Cerebellar nuclear complex (tissue), 1 donor: ENCODE measurements around the gene ESYT3.
"Not testable (repeated sequence)": the region's sequence is repeated elsewhere in the genome, so short reads cannot be mapped to it uniquely, and the experiment has no call there.

Experiments
- DNase-seq, 2 experiments: peaks; one replicate each; lab custom pipeline; 2025; lab: John Stamatoyannopoulos, UW

ESYT3 gene

GRCh38 chr3:138412821-138413551 lies 21.4 kb upstream of the ESYT3 start:
- no peak for DNase-seq

- not testable (repeated sequence) for DNase-seq
Measured at GRCh38 chr3:138416236-138416635, 18.2 kb upstream of the ESYT3 start.

DNA sequence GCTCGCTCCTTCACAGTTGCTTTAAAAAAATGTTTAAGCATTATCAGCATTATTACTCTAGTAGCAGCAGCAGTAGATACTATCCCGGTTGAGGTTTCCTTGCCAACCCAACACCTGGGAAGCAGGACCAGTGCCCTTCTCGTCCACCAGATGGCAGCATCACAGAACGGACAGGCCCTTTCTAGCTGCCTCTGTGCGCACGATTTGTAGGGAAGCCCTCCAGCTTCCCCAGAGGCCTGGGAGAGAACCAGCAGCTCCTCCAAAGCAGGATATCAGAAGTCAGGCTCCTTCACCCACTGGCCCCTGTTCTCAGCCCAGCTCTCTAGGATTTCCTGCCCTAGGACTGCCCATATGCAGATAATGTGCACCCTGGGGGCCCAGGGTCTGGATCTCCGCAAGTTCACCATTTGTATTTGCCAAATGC lies 16.8 kb upstream of the ESYT3 start:
- DNase-seq = peak in 1 of 2 experiments; percentile 46

DNA sequence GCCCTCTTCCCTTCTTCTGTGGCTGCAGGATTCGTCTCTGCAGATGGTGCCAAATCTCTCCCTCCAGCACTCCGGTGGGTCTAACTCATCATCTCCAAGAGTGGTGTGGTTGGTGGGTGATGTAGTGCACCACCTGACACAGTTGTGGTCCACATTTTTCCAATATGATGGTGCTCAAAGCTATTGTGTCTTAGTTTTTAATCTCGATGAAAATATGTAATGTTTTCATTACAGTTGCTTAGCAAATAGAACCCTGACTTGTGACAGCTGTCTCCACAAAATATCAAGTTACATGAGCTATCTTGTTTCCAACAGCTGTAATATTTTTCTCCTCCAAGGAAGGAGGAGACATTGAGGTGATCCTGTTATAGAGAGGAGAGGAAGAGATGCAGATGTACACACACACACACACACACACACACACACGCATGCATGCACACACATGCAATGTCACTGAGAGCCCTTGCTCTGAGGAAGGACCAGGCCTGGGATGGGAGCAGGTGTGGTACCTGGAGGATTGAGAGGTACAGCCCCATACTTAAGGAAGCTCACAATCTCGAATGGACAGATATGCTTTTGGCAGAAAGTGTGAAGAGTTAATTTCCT lies 15.7 kb upstream of the ESYT3 start:
- no peak for DNase-seq

DNA sequence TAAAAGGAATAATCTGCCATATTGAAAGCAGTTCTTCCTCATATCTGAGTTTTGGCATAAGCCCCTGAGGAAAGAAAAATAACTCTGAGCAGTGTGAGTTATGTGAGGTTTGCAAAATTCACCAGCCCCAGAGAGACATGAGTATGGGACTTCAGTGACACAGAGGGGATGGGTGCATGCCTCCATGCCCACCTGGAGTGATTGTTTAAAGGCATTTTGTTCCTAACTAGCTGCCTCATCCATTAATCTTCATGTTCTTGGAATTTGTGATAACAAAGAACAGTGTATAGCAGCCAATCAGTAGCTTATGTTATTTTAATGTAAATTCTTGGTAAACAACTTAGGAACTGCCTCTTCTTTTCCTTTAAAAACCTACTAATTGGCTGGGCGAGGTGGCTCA lies 11.1 kb upstream of the ESYT3 start:
- no peak for DNase-seq

DNA sequence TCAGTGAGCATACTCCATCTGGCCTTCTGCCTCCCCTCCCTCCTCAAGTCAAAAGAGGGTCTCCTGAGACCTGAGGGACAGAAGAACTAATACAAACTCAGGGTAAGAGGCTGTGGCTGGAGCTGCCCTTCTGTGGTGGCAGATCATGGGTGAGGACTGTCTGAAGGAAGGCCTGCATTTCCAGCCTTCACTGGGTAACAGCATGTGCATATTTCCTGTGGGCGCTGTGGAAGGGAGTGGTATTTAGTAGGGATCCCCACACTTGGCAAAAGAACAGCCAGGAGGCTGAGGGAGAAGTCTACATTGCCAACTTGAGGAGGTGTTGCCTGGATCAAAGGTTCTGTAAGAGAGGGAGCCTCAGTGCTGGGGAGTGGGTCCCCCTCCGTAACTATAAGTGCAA lies 10.1 kb upstream of the ESYT3 start:
- no peak for DNase-seq

DNA sequence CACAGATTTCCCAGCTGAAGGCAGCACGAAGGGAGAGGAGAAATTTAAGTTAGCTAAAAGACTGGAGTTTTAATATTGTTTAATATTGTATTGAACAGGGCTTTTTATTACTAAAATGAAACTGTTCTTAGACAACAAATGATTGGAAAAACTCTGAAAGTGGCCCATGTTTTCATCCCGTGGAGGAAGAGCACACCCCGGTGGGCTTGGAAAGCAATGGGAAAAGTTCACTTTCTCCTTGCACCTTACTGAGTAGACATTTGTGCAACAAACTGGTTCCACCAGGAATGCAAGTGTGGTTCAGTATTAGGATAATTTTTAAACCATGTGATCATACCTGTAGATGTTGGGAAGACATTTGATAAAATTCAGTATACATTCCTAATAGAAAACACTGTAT lies 8.2 kb upstream of the ESYT3 start:
- DNase-seq = no peak

DNA sequence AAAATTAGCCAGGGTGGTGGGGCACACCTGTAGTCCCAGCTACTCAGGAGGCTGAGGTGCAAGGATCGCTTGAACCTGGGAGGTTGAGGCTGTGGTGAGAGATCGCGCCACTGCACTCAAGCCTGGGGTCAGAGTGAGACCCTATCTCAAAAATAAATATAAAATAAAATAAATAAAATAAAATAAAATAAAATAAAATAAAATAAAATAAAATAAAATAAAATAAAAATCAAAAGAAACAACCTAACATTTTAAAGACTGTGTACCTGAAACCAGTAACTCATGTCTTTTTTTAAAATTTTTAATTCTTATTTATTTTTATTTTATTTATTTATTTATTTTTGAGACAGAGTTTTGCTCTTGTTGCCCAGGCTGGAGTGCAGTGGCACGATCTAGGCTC lies 7.7 kb upstream of the ESYT3 start:
- not testable (repeated sequence) for DNase-seq

DNA sequence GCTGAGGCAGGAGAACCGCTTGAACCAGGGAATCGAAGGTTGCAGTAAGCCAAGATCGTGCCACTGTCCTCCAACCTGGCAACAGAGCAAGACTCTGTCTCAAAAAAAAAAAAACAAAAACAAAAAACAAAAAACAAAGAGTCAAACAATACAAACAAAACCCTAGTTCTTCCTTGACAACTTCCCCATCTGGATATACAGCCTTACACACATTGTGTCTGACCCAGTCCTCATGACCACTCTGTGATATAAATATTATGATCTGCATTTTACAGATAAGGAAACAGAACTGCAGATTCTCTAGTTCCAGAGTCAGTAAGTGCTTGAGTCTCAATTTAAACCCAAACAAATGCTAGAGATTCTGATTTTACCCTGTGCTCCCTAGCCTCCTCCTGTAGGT lies 4.8 kb upstream of the ESYT3 start:
- no peak for DNase-seq

DNA sequence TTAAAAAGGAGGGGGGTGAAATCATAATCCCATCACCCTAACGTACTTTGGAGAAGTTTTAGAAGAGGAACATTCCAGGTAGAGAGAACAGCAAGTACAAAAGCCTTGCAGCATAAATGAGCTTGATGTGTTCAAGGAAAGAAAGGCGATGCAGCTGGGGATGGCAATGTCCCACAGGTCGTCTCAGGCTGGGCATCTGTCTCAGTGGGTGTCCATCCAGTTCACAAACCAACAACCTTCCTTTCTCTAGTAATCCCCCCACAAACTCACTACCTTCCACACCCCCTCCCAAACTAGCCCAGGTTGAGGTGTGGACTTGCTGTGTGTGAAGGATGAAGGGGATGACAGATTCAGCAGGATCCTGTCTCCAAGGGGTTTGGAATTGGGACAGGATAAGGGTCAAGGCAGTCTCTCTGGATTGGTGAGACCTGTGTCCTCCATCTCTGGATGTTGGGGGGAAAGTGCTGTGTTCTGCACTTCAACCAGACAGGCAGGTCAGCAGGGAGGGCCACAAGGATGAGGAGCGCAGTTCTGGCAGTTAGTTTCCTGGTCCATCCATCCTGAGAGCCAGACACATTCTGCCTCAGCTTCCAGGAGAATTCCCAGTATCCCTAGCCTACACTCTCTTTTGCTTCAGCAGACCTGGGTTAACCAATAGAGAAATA lies 1.7 kb upstream of the ESYT3 start:
- no peak for DNase-seq

DNA sequence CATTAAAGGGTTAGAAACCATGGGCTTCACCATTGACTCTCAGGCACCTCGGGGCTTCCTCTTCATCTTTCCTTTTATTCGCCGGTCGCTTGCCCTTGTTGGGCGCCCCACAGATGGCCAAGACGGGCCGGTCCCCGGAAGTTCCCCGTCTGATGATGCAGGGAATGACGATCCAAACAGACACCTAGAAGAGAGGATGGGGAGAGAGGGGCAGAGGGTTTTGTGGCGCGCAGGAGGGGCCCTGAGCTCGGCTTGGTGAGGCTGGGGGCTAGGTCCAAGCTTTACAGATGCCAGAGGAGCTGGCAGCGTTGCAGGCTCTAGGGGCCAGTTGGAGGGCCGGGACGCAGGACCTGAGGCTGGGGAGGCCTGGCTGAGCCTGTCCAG lies 532 bp upstream of the ESYT3 start:
- DNase-seq = no peak

- no peak for DNase-seq
Measured at GRCh38 chr3:138434875-138435772, 708 bp downstream of the ESYT3 start.

- DNase-seq = no peak
Measured at GRCh38 chr3:138435840-138436239, 1.4 kb downstream of the ESYT3 start.

- DNase-seq = no peak
Measured at GRCh38 chr3:138437281-138437680, 2.9 kb downstream of the ESYT3 start.

DNA sequence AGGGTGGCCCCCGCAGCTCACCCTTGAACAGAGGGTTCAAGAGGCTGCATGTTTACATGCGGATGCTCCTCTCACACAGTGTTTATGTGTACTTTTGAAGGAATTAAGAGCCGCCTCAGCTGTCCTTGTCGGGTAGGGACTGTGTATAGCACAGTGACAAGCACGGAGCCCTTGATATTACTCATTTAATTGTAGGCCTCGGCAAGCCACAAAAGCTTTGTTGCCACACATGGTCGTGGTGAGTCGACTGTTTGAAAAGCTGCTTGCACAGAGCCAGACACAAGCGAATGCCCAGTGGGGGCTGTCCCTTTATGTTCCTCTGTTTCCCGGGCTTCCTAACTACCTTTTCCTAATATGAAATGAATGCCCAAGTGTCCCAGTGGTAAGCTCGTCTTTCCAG lies 4.5 kb downstream of the ESYT3 start:
- DNase-seq = no peak

DNA sequence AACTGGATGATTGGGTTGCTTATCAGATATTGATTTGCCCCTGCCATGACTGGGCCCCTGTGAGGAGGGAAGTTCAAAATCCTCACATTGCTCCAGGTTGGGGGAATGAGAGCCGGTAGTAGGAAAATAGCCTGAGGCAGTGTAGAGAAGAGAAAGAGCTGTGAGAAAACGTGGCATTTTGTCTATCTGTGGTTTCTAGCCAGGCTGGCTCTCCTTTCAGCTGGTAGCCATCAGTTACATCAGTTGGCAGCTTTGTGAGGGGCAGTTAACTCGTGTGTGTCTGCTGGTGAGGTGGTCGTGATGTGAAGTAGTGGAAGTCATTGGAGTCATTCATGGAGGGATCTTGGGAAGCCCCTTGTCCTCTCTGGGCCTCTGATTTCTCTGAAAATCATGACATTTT lies 5.2 kb downstream of the ESYT3 start:
- DNase-seq = no peak

GRCh38 chr3:138440121-138440521 lies 5.7 kb downstream of the ESYT3 start:
- no peak for DNase-seq

DNA sequence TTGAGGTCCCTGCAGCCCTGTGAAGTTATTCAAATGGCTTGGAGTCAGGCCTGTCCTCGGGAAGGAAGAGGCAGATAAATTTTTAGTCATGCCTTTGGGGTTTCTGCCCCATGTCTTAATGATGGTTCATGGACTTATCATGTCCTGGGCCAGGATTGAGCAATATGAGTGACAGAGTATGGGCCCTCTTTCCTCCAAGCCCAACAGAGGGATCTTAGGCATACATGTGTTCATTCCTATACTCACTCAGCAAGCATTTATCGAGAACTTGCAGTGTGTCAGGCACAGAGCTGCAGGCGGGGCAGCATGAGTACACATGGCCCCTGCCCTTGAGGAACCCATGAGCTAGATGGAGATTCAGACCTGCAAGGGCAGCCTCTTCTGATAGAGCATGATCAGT lies 6.2 kb downstream of the ESYT3 start:
- DNase-seq = no peak

- no peak for DNase-seq
Measured at GRCh38 chr3:138441256-138441655, 6.8 kb downstream of the ESYT3 start.

GRCh38 chr3:138441742-138442141 lies 7.3 kb downstream of the ESYT3 start:
- DNase-seq = no peak

DNA sequence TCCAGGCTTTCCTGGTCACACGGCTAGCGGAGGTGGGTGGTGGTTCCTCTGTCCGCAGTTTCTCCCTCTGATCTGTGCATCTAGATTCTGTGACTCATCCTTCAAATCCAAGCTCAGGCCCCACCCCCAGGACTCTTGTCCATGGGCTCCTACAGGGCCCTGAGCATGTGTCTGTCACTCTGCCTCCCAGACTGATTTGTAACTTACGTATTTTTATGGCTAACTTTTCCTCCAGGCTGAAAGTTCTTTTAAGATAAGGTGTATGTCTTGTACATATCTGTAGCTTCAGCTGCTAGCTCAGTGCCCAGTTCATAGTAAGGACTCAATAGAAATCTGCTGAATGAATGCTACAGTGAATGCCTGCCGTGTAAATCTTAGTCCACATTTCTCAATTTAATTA lies 8.0 kb downstream of the ESYT3 start:
- no peak for DNase-seq

GRCh38 chr3:138443091-138443490 lies 8.7 kb downstream of the ESYT3 start:
- DNase-seq = no peak
